Psoas muscle (tissue), 8 donors: ENCODE results near the gene RASA3. TPM values are rescaled to one million over a fixed set of nuclear protein-coding genes. Genes with fewer than 3 reads are reported as not detected.

Source experiments
- ATAC-seq, 4 donors: fragments of 200-7000 bp; cut with Tn5 transposase; one replicate each; pipeline ENCODE4 v1.9.1; 2020; ENCODE audit warnings: moderate library complexity in 3 of 4, mild to moderate bottlenecking in 2 of 4
- DNase-seq, 2 donors: peaks; one replicate each; pipeline ENCODE4 v3.0.0-alpha.2; 2020
- H3K27ac ChIP-seq: fragments of 200-600 bp; one replicate; pipeline ENCODE4 v1.8.0; 2022
- H3K27me3 ChIP-seq, 3 donors: fragments of 200-600 bp in 1 of 3; one replicate each; pipeline versions ENCODE4 v1.6.1 to v1.8.0; 2013 to 2022; ENCODE audit warnings: low read length in 2 of 3, mild to moderate bottlenecking in 2 of 3, moderate library complexity in 1 of 3; ENCODE audit not compliant: insufficient read depth in 3 of 3
- H3K36me3 ChIP-seq, 2 donors: fragments of 200-600 bp in 1 of 2; one replicate each; pipeline versions ENCODE4 v1.6.1 to v1.8.0; 2013 to 2022; ENCODE audit warnings: low read depth in 1 of 2, mild to moderate bottlenecking in 1 of 2, moderate library complexity in 1 of 2; ENCODE audit not compliant: insufficient read depth in 1 of 2
- H3K4me1 ChIP-seq: fragments of 200-600 bp; one replicate; pipeline ENCODE4 v1.8.0; 2022
- H3K4me3 ChIP-seq: fragments of 200-600 bp; one replicate; pipeline ENCODE4 v1.8.0; 2022; ENCODE audit warnings: mild to moderate bottlenecking
- H3K9me3 ChIP-seq: fragments of 200-600 bp; one replicate; pipeline ENCODE4 v1.8.0; 2022
- CTCF ChIP-seq: fragments of 200-600 bp; IDR thresholded peaks from one replicate; pipeline ENCODE4 v1.8.0; 2022; ENCODE audit warnings: antibody characterized with exemption
- WGBS, 3 donors: extraction: QIAGEN DNeasy Blood & Tissue Kit; methylation state at CpG; one replicate each; pipeline versions ENCODE4 v1.1.6 to v1.1.7; 2013; 5-methylcytosine and 5-hydroxymethylcytosine counted together
- intact Hi-C, 2 donors: fragments of 100-400 bp; cut with DNase I; formaldehyde crosslinking; loops; one replicate each; pipeline versions ENCODE4 v1.11.0 to v1.14.2; 2022
- polyA plus RNA-seq, 3 donors: library from polyadenylated mRNA; stranded (reverse); fragments of 200-250 nt; gene quantifications; one replicate each; pipeline ENCODE4 v1.2.3, GENCODE V29; 2013
- total RNA-seq, 4 donors: library from RNA; stranded (reverse); fragmentation: NEBNext Ultra II Directional in 2 of 4; extraction: Animal tissue kit (Norgen Biotek cat#: 25700) in 2 of 4; gene quantifications; one replicate each; pipeline versions ENCODE4 v1.2.1 to v1.2.4, GENCODE V29; 2021 to 2023
- donor health status: healthy with polysubstance abuse.
- donor health status: DM: no; HTN: no; CAD: no; lungs with moderate emphysema.
- donor health status: Bipolar disorder and iron deficiency.
- donor health status: healthy.
- donor health status: DM: yes; HTN: yes; CAD: no.
- donor health status: DM: no; HTN: no; CAD: no.
- donor health status: DM: no; HTN: no; CAD: no.
- donor health status: DM: yes; HTN: yes; CAD: no.

Gene RASA3
- total and polyA plus RNA-seq, 7 donors, result 4.8 to 24.4 (median 13.1) TPM

- WGBS, 3 donors, result 84 to 87% (median 85%) methylated on average over 11 of the region's 11 CpGs
- H3K27me3 ChIP-seq, result no peaks in the 10 kb centered on the region
- H3K9me3 ChIP-seq, result no peaks in the 10 kb centered on the region
- no peaks in the 10 kb centered on the region for H3K4me1 ChIP-seq
- no peak for TF ChIP-seq CTCF
- H3K4me3 ChIP-seq, result no peak overlapping the region
- ATAC-seq (peak in 2 of 4 donors; percentile 7 to 11), DNase-seq (no peak)
- intact Hi-C loops, result no loop called here
- no peak overlapping the region for H3K27ac ChIP-seq
- H3K36me3 ChIP-seq, result peaks cover 0 to 71% of the 10 kb centered on the region in 2 donors
These were observed 116.5 kb downstream of the RASA3 start for GRCh38 chr13:114015969-114016295.

- H3K27ac ChIP-seq, result no peak overlapping the region
- ATAC-seq (peak in 3 of 4 donors; percentile 19 to 49 (median 47)), DNase-seq (peak; percentile 78 to 81)
- H3K4me1 ChIP-seq, result no peaks in the 10 kb centered on the region
- WGBS, 3 donors, result 84 to 90% (median 87%) methylated on average over 40 of the region's 40 CpGs
- no peaks in the 10 kb centered on the region for H3K9me3 ChIP-seq
- no peaks in the 10 kb centered on the region for H3K27me3 ChIP-seq
- intact Hi-C loops, result no loop called here
- H3K4me3 ChIP-seq, result no peak overlapping the region
- peaks cover 0 to 68% of the 10 kb centered on the region in 2 donors for H3K36me3 ChIP-seq
- no peak for TF ChIP-seq CTCF
These were observed 117.1 kb downstream of the RASA3 start for GRCh38 chr13:114015111-114015968.

GRCh38 chr13:114013952-114014629 lies 118.3 kb downstream of the RASA3 start:
- H3K27me3 ChIP-seq, result no peaks in the 10 kb centered on the region
- no peak for ATAC-seq
- H3K4me1 ChIP-seq, result no peaks in the 10 kb centered on the region
- no peak for DNase-seq
- peaks cover 0 to 78% of the 10 kb centered on the region in 2 donors for H3K36me3 ChIP-seq
- WGBS, 3 donors, result 95 to 97% (median 96%) methylated on average over 22 of the region's 22 CpGs
- no peak for TF ChIP-seq CTCF
- no peaks in the 10 kb centered on the region for H3K9me3 ChIP-seq
- H3K27ac ChIP-seq, result no peak overlapping the region
- intact Hi-C loops, result no loop called here
- H3K4me3 ChIP-seq, result no peak overlapping the region

GRCh38 chr13:114013336-114013735 lies 119.1 kb downstream of the RASA3 start:
- intact Hi-C loops, result no loop called here
- Histone ChIP-seq H3K4me3 (no peak overlapping the region), H3K4me1 (no peaks in the 10 kb centered on the region), H3K27me3 (no peaks in the 10 kb centered on the region), H3K9me3 (no peaks in the 10 kb centered on the region), H3K27ac (no peak overlapping the region), H3K36me3 (peaks cover 0 to 75% of the 10 kb centered on the region in 2 donors)
- 74 to 87% (median 74%) methylated on average over 4 of the region's 4 CpGs for WGBS, 3 donors
- no peak for DNase-seq
- TF ChIP-seq CTCF, result no peak
- no peak for ATAC-seq
